Measurements from ENCODE around the gene OR6X1. TPM values are rescaled to one million over a fixed set of nuclear protein-coding genes. Genes with fewer than 3 reads are reported as not detected.
A peak's percentile ranks its signal among the peaks of the same experiment; 100 is the strongest.
"Not testable (repeated sequence)": the region's sequence is repeated elsewhere in the genome, so short reads cannot be mapped to it uniquely, and the experiment has no call there.

The OR6X1 gene
- polyA plus RNA-seq, 6 donors from 2014 or later = not detected

- Mint-ChIP-seq H3K27me3 (peaks cover 5 to 15% (median 9%) of the 10 kb centered on the region in 3 donors), H3K4me1 (no peaks in the 10 kb centered on the region), H3K4me3 (no peak overlapping the region), H3K9me3 (peaks cover 3 to 11% (median 4%) of the 10 kb centered on the region in 7 donors), H3K27ac (no peak overlapping the region), H3K36me3 (no peaks in the 10 kb centered on the region)
- no peak for DNase-seq
- no peak for ATAC-seq (ENCODE audit: low read depth in 2 of 2)
Observed at GRCh38 chr11:123773959-123774358, 19.6 kb upstream of the OR6X1 start.

GRCh38 chr11:123773026-123773425 lies 18.7 kb upstream of the OR6X1 start:
- ATAC-seq (ENCODE audit: low read depth in 2 of 2) = no peak
- Mint-ChIP-seq H3K27ac (no peak overlapping the region), H3K36me3 (peaks cover 0 to 7% of the 10 kb centered on the region in 2 donors)

GRCh38 chr11:123771664-123772063 lies 17.3 kb upstream of the OR6X1 start:
- peaks cover 3 to 11% (median 7%) of the 10 kb centered on the region in 7 donors for H3K9me3 Mint-ChIP-seq
- DNase-seq = no peak
- peaks cover 0 to 7% of the 10 kb centered on the region in 2 donors for H3K36me3 Mint-ChIP-seq
- H3K4me3 Mint-ChIP-seq = no peak overlapping the region
- H3K4me1 Mint-ChIP-seq = no peaks in the 10 kb centered on the region
- H3K27ac Mint-ChIP-seq = no peak overlapping the region
- peaks cover 5 to 20% (median 8%) of the 10 kb centered on the region in 3 donors for H3K27me3 Mint-ChIP-seq
- no peak for ATAC-seq (ENCODE audit: low read depth in 2 of 2)

More at GRCh38 chr11:123773026-123773425, 18.7 kb upstream of the OR6X1 start:
- no peak overlapping the region for H3K4me3 Mint-ChIP-seq
- H3K4me1 Mint-ChIP-seq = no peaks in the 10 kb centered on the region
- DNase-seq = no peak
- peaks cover under 1 to 15% (median 4%) of the 10 kb centered on the region in 3 donors for H3K27me3 Mint-ChIP-seq
- H3K9me3 Mint-ChIP-seq = peaks cover 3 to 11% (median 4%) of the 10 kb centered on the region in 7 donors

- Mint-ChIP-seq H3K36me3 (peaks cover 0 to 7% of the 10 kb centered on the region in 2 donors), H3K27ac (no peak overlapping the region)
- no peak for DNase-seq
Observed at GRCh38 chr11:123770712-123771111, 16.4 kb upstream of the OR6X1 start.

GRCh38 chr11:123765601-123766000 lies 11.3 kb upstream of the OR6X1 start:
- H3K4me3 Mint-ChIP-seq = no peak overlapping the region
- ATAC-seq (ENCODE audit: low read depth in 2 of 2) (no peak), DNase-seq (no peak)
- H3K4me1 Mint-ChIP-seq = no peaks in the 10 kb centered on the region
- peaks cover 10 to 16% (median 14%) of the 10 kb centered on the region in 3 donors for H3K27me3 Mint-ChIP-seq
- H3K27ac Mint-ChIP-seq = no peak overlapping the region
- H3K36me3 Mint-ChIP-seq = peaks cover 0 to 18% of the 10 kb centered on the region in 2 donors
- peaks cover 7 to 40% (median 22%) of the 10 kb centered on the region in 7 donors for H3K9me3 Mint-ChIP-seq

More at GRCh38 chr11:123770712-123771111, 16.4 kb upstream of the OR6X1 start:
- H3K9me3 Mint-ChIP-seq = peaks cover 3 to 16% (median 7%) of the 10 kb centered on the region in 7 donors
- H3K4me1 Mint-ChIP-seq = no peaks in the 10 kb centered on the region
- no peak overlapping the region for H3K4me3 Mint-ChIP-seq
- no peak for ATAC-seq (ENCODE audit: low read depth in 2 of 2)
- H3K27me3 Mint-ChIP-seq = peaks cover 10 to 20% (median 14%) of the 10 kb centered on the region in 3 donors

- ATAC-seq (ENCODE audit: low read depth in 2 of 2) = no peak
- no peaks in the 10 kb centered on the region for H3K4me1 Mint-ChIP-seq
- H3K36me3 Mint-ChIP-seq = peaks cover 0 to 10% of the 10 kb centered on the region in 2 donors
- peaks cover 6 to 12% (median 10%) of the 10 kb centered on the region in 3 donors for H3K27me3 Mint-ChIP-seq
- H3K4me3 Mint-ChIP-seq = no peak overlapping the region
- H3K9me3 Mint-ChIP-seq = peaks cover 7 to 40% (median 20%) of the 10 kb centered on the region in 7 donors
- no peak for DNase-seq
- H3K27ac Mint-ChIP-seq = no peak overlapping the region
Observed at GRCh38 chr11:123762422-123762821, 8.1 kb upstream of the OR6X1 start.

GRCh38 chr11:123760894-123761293 lies 6.6 kb upstream of the OR6X1 start:
- Mint-ChIP-seq H3K4me1 (no peaks in the 10 kb centered on the region), H3K4me3 (no peak overlapping the region), H3K27ac (no peak overlapping the region), H3K9me3 (peaks cover 7 to 35% (median 20%) of the 10 kb centered on the region in 7 donors), H3K36me3 (peaks cover 0 to 10% of the 10 kb centered on the region in 2 donors), H3K27me3 (peaks cover 10 to 21% (median 11%) of the 10 kb centered on the region in 3 donors)
- no peak for DNase-seq
- ATAC-seq (ENCODE audit: low read depth in 2 of 2) = no peak

GRCh38 chr11:123757976-123758375 lies 3.7 kb upstream of the OR6X1 start:
- no peak overlapping the region for H3K4me3 Mint-ChIP-seq
- H3K9me3 Mint-ChIP-seq = peaks cover 4 to 15% (median 12%) of the 10 kb centered on the region in 7 donors
- H3K4me1 Mint-ChIP-seq = no peaks in the 10 kb centered on the region
- no peak overlapping the region for H3K27ac Mint-ChIP-seq
- peaks cover 11 to 28% (median 20%) of the 10 kb centered on the region in 3 donors for H3K27me3 Mint-ChIP-seq
- ATAC-seq (ENCODE audit: low read depth in 2 of 2) (no peak), DNase-seq (no peak)
- H3K36me3 Mint-ChIP-seq = peaks cover 0 to 10% of the 10 kb centered on the region in 2 donors

- Mint-ChIP-seq H3K27me3 (peaks cover 25 to 48% (median 40%) of the 10 kb centered on the region in 3 donors), H3K4me3 (no peak overlapping the region), H3K27ac (peak overlapping the region in 1 of 6 donors; percentile 54), H3K4me1 (no peaks in the 10 kb centered on the region), H3K36me3 (no peaks in the 10 kb centered on the region), H3K9me3 (peaks cover 0 to 2% (median 0%) of the 10 kb centered on the region in 7 donors)
- no peak for ATAC-seq (ENCODE audit: low read depth in 2 of 2)
- no peak for DNase-seq
Observed at GRCh38 chr11:123755813-123756212, 1.5 kb upstream of the OR6X1 start.

GRCh38 chr11:123755344-123755743 lies 1.0 kb upstream of the OR6X1 start:
- no peaks in the 10 kb centered on the region for H3K4me1 Mint-ChIP-seq
- H3K27me3 Mint-ChIP-seq = peaks cover 29 to 53% (median 45%) of the 10 kb centered on the region in 3 donors
- no peak overlapping the region for H3K27ac Mint-ChIP-seq

GRCh38 chr11:123753110-123753509 lies 1.2 kb downstream of the OR6X1 start:
- H3K36me3 Mint-ChIP-seq = no peaks in the 10 kb centered on the region
- H3K4me1 Mint-ChIP-seq = no peaks in the 10 kb centered on the region
- DNase-seq (no peak), ATAC-seq (ENCODE audit: low read depth in 2 of 2) (no peak)
- peaks cover 0 to 20% (median 6%) of the 10 kb centered on the region in 7 donors for H3K9me3 Mint-ChIP-seq
- no peak overlapping the region for H3K4me3 Mint-ChIP-seq
- no peak overlapping the region for H3K27ac Mint-ChIP-seq
- H3K27me3 Mint-ChIP-seq = peaks cover 40 to 62% (median 61%) of the 10 kb centered on the region in 3 donors

More at GRCh38 chr11:123755344-123755743, 1.0 kb upstream of the OR6X1 start:
- no peak for ATAC-seq (ENCODE audit: low read depth in 2 of 2)
- no peak for DNase-seq
- Mint-ChIP-seq H3K9me3 (peaks cover 0 to 2% (median 0%) of the 10 kb centered on the region in 7 donors), H3K36me3 (no peaks in the 10 kb centered on the region), H3K4me3 (no peak overlapping the region)

- Mint-ChIP-seq H3K27ac (no peak overlapping the region), H3K9me3 (peaks cover 0 to 25% (median 6%) of the 10 kb centered on the region in 7 donors), H3K4me1 (no peaks in the 10 kb centered on the region), H3K4me3 (no peak overlapping the region), H3K27me3 (peaks cover 42 to 66% (median 62%) of the 10 kb centered on the region in 3 donors), H3K36me3 (no peaks in the 10 kb centered on the region)
- ATAC-seq (ENCODE audit: low read depth in 2 of 2) (no peak), DNase-seq (no peak)
Observed at GRCh38 chr11:123751781-123752180, 2.5 kb downstream of the OR6X1 start.

- not testable (repeated sequence) for H3K36me3 Mint-ChIP-seq; ATAC-seq (ENCODE audit: low read depth in 2 of 2); H3K27ac Mint-ChIP-seq; H3K4me3 Mint-ChIP-seq; H3K4me1 Mint-ChIP-seq; DNase-seq
- Mint-ChIP-seq H3K9me3 (peaks cover 0 to 25% (median 5%) of the 10 kb centered on the region in 7 donors), H3K27me3 (peaks cover 44 to 73% (median 67%) of the 10 kb centered on the region in 3 donors)
Observed at GRCh38 chr11:123748349-123748748, 6.0 kb downstream of the OR6X1 start.

- ATAC-seq (ENCODE audit: low read depth in 2 of 2) (no peak), DNase-seq (no peak)
- peaks cover 32 to 54% (median 48%) of the 10 kb centered on the region in 3 donors for H3K27me3 Mint-ChIP-seq
- no peak overlapping the region for H3K27ac Mint-ChIP-seq
- peaks cover 0 to 8% of the 10 kb centered on the region in 2 donors for H3K36me3 Mint-ChIP-seq
- H3K4me3 Mint-ChIP-seq = no peak overlapping the region
- peaks cover 0 to 25% (median 5%) of the 10 kb centered on the region in 7 donors for H3K9me3 Mint-ChIP-seq
- H3K4me1 Mint-ChIP-seq = peaks cover 9 to 15% (median 14%) of the 10 kb centered on the region in 3 donors
Observed at GRCh38 chr11:123745764-123746451, 8.4 kb downstream of the OR6X1 start.
